Astrocyte of the cerebellum (primary cell): ENCODE data around the gene NLGN1.
"Not testable (repeated sequence)": the region's sequence is repeated elsewhere in the genome, so short reads cannot be mapped to it uniquely, and the experiment has no call there.

ENCODE experiments used
- DNase-seq: peaks from one replicate; pipeline ENCODE4 v3.0.0-alpha.2; 2011; ENCODE audit warnings: low read depth
- H3K4me3 ChIP-seq: 2 replicates; pipeline ENCODE4 v1.5.1; 2011; ENCODE audit warnings: mild to moderate bottlenecking, low read depth, low read length, moderate library complexity
- CTCF ChIP-seq: IDR thresholded peaks from 2 replicates; pipeline ENCODE4 v1.5.1; 2012; ENCODE audit warnings: low read length, low read depth, moderate library complexity, mild to moderate bottlenecking; ENCODE audit errors: missing control alignments
- in situ Hi-C: cut with HindIII; loops from 2 replicates; pipeline ENCODE4 v1.10.0; 2017; ENCODE audit warnings: low sequenced_read_pairs

The NLGN1 gene

DNA sequence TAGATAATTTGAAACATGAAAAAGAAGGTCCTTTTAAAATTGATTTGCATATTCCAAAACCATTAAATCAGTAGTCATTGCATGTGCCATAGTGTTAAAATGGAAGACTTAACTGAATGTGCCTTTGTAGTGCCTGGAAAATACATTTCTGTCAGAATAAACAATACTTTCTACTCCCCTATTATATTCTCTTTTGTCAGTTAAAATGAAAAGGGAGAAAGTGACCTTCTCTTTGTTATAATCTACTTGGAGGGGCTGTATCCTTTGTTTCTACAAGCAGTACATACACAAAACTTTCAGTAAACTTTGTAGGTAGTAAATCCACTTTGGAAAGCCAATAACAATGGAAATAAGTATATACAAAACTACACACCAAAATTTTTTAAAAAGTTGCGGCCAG lies 189.5 kb downstream of the NLGN1 start:
- no peak for TF ChIP-seq CTCF
- no peak overlapping the region for H3K4me3 ChIP-seq
- in situ Hi-C loops, result no loop called here
- DNase-seq, result no peak

DNA sequence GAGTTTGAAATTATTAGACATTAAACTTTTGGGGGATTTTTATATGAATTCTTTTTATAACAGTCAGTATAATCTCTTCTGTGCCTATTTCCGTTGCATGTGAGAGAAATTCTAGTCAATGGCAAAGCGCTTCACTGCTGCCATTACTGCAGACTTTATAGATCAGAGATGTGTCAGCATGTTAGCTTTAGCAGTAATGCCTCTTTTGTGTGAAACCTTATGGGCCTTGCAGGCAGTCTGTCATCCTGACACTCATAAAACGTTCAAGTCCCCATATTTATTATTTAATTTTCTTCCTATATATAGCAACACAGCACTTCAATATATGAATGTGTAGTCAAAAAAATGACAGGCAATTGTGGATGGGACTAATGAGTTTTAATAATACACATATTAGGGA lies 191.0 kb downstream of the NLGN1 start:
- no peak for TF ChIP-seq CTCF
- in situ Hi-C loops, result no loop called here
- DNase-seq, result no peak
- H3K4me3 ChIP-seq, result no peak overlapping the region

- DNase-seq, result no peak
- no peak for TF ChIP-seq CTCF
- in situ Hi-C loops, result no loop called here
- H3K4me3 ChIP-seq, result no peak overlapping the region
Observed at GRCh38 chr3:173589116-173589515, 191.6 kb downstream of the NLGN1 start.

GRCh38 chr3:173591401-173591800 lies 193.9 kb downstream of the NLGN1 start:
- no peak overlapping the region for H3K4me3 ChIP-seq
- in situ Hi-C loops, result no loop called here
- DNase-seq, result no peak
- no peak for TF ChIP-seq CTCF

GRCh38 chr3:173594881-173595280 lies 197.3 kb downstream of the NLGN1 start:
- DNase-seq, H3K4me3 ChIP-seq, in situ Hi-C loops: not testable (repeated sequence)

- no peak for DNase-seq
- TF ChIP-seq CTCF, result no peak
- no peak overlapping the region for H3K4me3 ChIP-seq
- in situ Hi-C loops, result no loop called here
Observed at GRCh38 chr3:173599673-173600072, 202.1 kb downstream of the NLGN1 start.

DNA sequence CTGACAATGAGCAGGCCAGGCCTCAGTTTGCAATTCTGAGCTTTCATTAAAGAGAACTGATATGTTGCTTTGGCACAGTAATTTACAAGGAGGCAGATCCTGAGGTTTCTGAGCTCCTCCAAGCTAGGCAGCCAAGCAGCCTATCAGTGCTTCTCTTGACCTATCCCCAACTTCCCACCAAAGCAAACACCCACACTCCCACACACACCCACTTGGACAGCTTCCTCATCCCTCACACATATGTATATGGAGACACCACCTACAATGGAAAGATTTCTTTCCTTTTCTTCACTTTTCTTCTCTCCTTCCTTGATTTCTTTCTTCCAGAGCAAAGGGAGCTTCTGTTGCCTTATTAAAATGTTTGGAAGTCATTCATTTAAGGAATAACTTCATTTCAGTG lies 217.0 kb downstream of the NLGN1 start:
- H3K4me3 ChIP-seq, result no peak overlapping the region
- no peak for DNase-seq
- no peak for TF ChIP-seq CTCF
- in situ Hi-C loops, result no loop called here
